ELF-1 (cell line): Measurements from ENCODE around the gene NAV3.

Experiments
- DNase-seq: peaks from one replicate; pipeline ENCODE4 v3.0.0-alpha.2; 2016; ENCODE audit warnings: low read depth, low spot score

The NAV3 gene

GRCh38 chr12:78187741-78188140, 357.0 kb downstream of the NAV3 start:
- DNase-seq = no peak

DNA sequence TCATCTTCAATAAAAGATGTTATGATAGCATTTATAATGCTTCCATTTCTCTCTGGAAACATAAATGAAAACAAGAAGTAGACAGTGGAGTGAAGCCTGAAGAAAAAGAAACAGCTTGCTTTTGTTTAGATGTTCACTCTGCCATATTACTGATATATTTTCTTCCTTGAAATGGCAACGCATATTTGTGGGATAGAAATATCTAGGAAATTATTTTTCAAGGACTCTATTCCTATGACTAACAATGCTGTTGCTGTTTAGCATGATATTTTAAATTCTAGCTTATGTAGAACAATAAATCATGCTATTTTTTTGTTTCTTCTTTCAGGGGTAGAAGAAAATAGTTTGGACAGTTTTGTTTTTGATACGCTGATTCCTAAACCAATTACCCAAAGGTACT, 359.0 kb downstream of the NAV3 start:
- no peak for DNase-seq

DNA sequence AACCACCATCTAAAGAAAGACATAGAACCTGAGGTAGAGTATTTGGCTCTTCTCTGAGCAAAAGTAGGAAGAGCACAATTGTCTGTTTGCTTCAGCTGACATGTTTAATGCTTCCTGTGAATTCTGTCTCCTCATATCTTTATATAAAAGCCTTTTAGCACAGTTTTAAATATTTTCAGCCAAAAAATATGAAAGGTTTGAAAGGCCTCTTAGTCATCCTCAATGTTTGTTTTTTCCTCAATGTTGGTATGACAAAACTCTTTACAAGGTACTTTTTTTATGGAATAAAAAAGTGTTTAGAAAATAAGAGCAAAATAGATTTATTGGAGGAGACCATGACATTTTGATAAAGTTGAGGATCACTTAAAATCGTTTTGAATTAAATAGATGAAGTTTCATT, 360.9 kb downstream of the NAV3 start:
- no peak for DNase-seq

GRCh38 chr12:78192979-78193378, 362.3 kb downstream of the NAV3 start:
- DNase-seq = no peak

- no peak for DNase-seq
Observed at GRCh38 chr12:78194448-78194847, 363.8 kb downstream of the NAV3 start.

DNA sequence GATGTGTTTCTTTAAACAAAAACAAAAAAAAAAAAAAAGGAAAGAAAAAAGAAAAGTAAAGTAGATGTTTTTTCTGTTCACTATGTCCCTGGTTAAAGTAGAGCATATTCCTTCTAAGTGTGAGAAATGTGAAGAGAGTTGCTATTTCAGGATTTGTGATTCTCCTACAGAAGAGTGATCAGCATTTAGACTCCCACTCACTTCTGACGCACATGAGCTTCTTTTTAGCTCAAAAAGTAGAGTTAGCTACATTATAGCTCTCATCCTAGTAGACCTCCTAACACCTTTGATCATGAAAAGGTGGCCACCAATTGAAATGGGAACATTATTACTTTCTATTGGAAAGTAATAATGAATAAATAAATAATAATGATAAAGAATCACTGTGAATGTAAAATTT, 368.2 kb downstream of the NAV3 start:
- DNase-seq = no peak

- no peak for DNase-seq
Observed at GRCh38 chr12:78199926-78200325, 369.2 kb downstream of the NAV3 start.

- no peak for DNase-seq
Observed at GRCh38 chr12:78204926-78205325, 374.2 kb downstream of the NAV3 start.

DNA sequence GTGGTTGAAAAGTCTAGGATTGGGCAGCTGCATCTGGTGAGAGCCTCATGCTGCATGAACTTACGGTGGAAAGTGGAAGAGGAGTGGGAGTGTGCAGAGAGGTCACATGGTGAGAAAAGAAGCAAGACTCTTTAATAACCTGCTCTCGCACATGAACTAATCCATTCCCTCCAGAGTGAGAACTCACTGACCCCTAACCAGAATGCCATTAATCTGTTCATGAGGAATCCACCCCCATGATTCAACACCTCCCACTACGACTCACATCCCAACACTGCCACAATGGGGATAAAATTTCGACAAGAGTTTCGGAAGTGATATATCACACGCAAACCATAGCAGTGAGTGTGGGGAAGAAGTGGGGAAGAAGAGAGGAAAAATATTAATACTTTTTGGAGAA, 377.4 kb downstream of the NAV3 start:
- DNase-seq = no peak

DNA sequence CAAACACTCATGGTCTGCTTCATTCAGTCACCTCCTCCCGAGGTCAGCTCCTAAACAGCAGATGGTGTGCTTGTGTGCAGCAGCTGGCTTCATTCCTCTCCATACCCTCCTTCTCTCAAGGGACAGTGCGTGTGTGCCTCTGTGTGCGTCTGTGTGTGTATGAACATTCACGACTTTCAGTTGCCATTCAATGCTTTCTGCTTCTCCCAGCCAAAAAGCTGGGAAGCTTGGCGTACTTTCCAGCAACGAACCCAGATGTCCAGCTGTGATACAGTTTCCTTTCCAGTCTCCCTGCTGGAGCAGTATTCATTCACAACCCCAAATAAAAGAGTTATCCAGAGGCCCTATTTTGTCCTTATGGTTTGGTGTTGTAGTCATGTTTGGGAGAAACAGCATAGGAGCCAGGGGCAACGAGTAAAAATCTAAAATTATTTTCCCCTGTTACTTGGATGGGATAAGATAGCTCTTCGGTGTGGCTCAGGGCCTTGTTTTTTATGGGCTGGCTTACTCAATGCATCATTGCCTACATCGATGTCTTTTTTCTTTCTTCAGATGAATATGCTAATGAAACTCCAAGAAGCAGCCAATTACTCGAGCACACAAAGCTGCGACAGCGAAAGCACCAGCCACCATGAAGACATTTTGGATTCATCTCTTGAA, 379.3 kb downstream of the NAV3 start:
- DNase-seq = no peak

DNA sequence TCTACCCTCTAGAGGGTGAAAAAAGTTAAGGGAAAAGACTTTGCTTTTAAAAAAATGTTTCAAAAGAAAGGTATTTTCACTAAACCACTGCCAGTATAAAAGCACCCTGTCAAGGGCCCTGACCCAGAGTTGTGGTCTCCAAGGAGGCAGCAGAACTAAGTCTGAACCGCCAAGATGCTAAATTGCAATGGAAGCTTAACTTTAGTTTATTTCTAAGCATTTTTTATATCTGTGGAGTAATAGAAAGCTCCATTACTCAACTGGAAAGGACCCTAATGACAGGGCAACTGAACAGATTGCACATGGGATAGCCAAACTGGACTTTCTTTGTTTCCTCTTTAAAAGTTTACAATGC, 379.8 kb downstream of the NAV3 start:
- DNase-seq = no peak

DNA sequence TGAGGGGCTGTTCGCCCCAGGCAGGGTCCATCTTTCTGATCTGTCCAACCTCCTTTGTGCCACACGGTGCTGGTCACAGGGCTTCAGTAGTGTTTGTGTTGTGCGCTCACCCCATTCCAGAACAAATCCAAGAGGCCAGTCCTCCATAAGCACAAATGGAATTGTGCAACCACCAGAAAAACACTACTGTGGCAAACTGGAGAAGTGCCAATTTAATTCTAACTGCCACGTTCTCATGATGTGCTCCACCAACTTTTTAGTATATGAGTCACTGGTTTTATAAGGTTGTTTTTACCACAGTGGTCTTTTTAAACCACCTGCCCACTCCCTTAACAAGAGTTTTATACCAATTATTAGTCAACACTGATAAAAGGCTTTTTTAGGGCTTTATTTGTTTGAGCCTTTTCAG, 380.2 kb downstream of the NAV3 start:
- DNase-seq = no peak

DNA sequence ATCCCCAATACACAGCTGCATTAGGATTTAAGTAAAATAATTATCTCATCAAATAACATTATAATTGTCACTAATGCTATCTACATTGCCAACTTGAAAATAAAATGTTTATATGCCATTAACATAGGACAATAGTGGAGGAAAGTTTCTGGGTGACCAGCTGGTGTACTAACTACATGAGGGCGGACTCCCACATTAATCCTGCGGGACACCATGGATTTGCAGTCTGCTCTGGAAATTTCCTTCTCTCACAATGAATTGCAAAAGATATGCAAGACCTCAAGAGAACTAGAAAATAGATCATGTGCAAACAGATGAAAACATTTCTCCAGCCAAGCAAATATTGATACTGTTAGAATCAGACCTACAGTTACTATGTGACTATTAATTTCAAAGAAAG, 390.1 kb downstream of the NAV3 start:
- DNase-seq = no peak

DNA sequence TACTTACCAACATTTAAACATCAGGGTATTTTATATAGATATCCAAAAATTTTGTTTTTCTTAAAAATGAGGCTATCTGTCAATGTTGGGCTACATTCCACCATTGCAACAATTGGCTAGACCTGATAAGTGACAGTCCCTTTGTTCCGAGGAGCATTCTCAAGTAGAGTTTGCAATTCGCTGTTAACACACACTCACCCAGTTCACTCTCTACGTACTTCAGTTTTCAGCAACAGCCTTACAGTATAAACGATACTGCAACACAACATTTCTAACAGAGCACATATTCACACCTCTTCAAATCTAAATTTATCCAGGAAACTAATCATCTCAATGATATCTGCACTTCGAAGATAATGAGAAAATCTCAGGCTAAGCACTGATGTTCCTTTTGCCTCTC, 393.5 kb downstream of the NAV3 start:
- no peak for DNase-seq

GRCh38 chr12:78226763-78227162, 396.1 kb downstream of the NAV3 start:
- DNase-seq = no peak

DNA sequence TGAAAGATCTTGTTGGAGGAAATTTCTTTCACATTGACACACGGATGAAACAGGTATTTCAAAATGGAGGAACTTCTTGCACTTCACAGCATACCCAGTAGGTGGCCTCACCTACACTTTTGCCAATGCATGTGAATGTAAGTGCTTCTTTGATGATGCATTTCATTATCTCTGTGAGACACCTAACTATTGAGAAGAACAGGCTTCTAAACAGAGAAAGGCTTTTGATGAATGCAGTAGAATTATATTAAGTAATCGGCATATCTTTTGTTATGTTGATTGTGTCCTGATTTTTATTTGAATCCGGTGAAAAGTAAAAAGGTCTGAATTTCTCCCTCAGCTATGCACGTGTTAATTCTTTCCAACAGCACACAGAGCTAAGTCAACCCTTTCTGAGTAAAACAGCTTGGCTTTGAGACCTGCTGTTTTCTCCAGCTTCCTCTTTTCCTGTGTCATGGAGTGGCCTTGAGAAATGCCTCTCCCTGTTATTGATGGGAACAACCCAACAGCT, 399.0 kb downstream of the NAV3 start:
- DNase-seq = peak; percentile 37

DNA sequence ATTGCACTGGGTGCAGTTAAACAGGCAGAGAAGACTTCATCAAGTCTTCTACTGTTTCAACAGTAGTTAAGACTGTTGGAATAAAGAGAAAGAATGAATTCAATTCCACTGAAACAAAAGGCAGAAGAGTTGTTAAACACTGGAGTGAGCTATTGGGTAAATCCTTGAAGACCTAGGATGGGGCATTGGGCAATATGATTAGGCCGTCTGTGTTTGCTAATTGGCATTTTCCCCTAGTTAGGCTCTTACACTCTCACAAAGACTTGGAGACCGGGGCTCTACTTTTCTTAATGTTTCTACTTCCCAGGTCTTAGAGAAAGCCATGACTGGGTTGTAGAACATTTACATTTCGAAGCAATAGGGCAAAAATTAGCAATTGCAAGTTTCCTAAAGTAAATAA, 402.1 kb downstream of the NAV3 start:
- DNase-seq = no peak

GRCh38 chr12:78236264-78236663, 405.6 kb downstream of the NAV3 start:
- no peak for DNase-seq

- DNase-seq = no peak
Observed at GRCh38 chr12:78239544-78239943, 408.9 kb downstream of the NAV3 start.

DNA sequence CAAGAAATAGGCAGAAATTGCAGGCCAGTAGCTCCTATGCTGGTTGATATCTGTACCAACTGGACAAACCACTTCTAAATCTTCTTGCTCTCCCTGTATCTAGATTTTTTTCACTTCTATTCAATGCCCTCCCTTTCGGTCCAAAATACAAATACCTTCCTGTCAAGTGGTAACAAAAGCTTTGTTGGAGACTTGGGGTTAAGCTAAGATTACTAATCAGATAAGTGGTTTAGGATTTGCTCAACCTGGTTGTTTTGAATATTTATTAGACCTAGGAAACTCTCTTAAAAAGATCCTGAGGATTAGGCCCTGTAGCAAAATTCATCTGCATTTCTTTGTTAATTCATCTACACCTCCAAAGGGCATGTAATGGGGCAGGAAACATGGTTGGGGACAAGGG, 410.1 kb downstream of the NAV3 start:
- DNase-seq = no peak

DNA sequence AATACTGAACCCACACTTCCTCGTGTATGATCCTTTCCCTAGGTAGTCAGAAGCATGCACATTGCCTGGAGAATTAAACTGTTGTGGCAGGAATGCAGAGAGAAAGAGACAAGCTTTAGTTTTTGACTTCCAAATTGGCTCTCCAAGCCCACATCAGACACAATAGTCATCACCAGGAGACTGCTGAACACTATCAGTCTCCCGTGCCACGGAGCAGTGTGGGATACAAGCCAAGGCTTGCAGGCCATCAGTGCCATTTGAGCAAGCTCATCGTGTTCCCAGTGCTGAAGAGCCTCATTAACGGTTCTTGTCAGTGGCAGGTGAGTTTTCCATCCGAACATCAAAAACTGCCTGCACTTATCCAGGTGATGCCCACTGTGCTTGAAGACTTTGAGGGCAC, 410.8 kb downstream of the NAV3 start:
- DNase-seq = no peak

DNA sequence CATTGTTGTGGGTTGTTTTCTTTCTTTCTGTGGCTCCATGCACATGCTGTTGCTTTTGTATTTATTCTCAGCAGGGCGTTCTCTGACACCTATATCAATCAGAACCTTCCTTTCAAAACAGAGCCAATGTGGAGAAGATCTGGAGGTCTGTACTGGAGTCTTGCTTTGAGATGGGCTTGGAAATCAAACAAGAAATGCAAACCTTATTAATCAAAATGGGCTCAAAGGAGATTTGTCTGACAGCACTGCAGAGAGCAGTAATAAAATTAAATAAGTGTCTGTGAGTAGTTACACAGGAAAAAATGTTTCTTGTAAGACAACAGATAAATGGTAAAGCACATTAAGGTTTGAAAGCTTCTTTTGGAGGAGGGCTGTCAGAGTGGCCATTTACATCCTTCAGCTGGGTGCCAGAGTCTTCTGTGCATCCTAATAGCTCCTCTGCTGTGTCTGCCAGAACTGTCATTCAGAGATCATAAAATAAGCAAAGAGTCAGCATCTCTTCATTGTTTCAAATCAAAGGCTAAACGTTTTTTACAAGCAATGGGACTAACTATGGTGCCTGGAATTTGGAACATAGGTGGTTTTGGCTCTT, 414.3 kb downstream of the NAV3 start:
- no peak for DNase-seq

DNA sequence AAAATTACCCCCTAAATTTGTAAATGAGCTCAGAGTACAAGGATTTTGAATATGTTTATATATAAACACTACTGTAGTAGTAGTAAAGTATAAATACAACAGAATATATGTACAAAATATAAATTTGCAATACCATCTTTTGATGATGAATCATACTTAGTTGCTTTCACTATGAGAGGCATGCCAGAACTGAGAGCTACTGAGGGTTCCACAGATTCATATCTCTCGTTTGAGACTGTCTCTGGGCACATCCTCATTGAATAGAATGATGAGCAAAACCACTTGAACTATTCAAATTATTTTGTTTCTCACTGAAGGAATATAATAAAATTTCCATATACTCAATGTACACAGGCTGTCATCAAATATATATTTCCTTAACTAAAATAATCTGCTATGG, 417.6 kb downstream of the NAV3 start:
- DNase-seq = no peak

DNA sequence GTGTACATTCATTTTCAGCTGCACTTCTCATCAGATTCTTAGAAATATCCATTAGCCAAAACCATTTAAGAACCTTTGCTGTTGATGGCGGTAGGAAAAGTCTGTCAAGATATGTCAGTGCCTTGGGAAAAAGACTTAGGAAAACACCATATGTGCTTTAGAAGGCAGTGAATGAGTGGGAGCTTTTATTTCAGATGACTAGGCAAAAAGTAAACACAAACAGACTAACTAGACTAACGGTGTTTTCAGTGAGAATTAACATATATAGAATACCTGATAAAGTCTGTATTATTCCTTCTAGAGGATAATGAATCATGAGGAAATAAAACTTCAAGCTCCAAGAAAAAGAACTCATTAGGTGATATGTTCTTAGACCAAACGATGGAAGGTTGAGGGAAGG, 418.9 kb downstream of the NAV3 start:
- no peak for DNase-seq
